HL-60/S4 treated with retinoic acid at 250 ng/mL for 4 days and 3 days (cell line): ENCODE measurements around the gene GPC2.

ENCODE experiments used
- in situ Hi-C: fragments of 300-500 bp; cut with MboI; formaldehyde crosslinking; loops from 2 replicates; pipeline ENCODE4 v1.7.0; 2022; ENCODE audit warnings: low sequenced_read_pairs

Gene GPC2

GRCh38 chr7:100171087-100171681 lies 6.0 kb downstream of the GPC2 start:
- in situ Hi-C loops = no loop called here

- in situ Hi-C loops = no loop called here
Observed at GRCh38 chr7:100170101-100170897, 6.9 kb downstream of the GPC2 start.

GRCh38 chr7:100169147-100169850 lies 7.9 kb downstream of the GPC2 start:
- in situ Hi-C loops = no loop called here

GRCh38 chr7:100167912-100168323 lies 9.3 kb downstream of the GPC2 start:
- in situ Hi-C loops = no loop called here

DNA sequence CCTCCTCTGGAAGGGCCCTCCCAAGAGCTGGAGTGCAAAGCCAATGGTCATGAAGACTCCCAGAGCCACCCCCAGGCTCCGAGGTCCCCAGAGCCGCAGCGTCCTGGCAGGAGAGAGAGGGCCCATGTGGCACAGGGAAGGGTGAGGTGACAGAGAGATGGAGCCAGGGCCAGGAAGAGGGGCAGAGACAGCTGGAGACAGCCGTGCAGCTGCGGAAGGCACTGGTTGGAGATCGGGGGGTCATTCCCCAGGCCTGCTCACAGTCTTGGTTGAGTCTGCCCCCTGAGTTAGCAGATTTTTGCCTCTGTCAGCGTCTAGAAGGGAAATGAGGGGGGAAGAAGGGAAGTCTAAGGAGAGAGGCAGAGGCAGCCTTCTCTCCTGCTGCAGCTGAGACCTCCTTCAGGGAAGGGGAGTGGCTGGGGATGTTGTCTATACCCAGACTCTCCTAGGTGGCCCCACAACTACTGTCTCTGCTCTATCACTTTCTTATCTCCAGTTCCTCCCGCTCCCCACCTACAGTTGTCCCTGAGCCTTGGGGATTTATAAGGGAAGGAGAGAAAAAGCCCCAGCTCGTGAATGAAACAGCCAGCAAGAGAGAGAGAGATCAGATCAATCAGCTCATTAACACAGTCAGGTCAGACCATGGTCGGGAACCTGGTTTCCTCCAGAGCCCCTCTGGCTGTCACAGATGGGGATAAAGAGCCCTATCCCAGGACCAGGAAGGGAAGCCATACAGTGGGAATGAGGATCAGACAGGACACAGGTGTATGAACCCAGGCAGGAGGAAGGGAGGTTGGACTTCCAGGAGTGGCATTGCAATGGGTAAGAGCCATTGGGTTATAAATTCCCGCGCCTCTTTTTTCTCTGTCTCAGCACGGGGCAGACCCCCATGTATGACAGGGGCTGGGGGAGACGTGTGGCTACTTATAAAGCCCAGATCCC lies 9.9 kb downstream of the GPC2 start:
- in situ Hi-C loops = no loop called here

GRCh38 chr7:100166317-100166940 lies 10.8 kb downstream of the GPC2 start:
- in situ Hi-C loops = no loop called here

GRCh38 chr7:100163871-100164270 lies 13.3 kb downstream of the GPC2 start:
- in situ Hi-C loops = no loop called here

DNA sequence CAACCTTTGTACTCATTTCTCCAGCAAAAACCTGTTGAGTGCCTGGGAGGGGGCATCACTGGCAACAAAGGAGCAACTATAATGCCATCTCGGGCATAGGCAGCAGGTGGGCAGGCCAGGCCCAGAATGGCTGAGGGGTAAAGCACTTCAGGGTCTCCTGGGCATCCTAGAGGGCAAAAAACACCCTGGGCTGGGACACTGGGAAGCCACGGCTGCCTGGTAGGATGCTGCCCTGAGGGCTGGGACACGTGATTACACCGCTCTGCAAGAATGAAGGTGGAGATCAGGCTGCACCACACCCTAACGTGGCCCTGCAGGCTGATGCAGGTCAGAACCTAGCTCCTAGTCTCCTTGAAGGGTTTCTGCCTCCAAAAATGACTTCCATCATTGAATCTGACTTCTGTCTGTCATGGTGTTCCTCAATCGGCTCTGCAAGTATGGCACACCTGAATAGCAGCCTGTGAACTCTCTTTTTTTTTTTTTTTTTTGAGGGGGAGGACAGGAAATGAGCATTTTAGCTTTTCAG lies 14.1 kb downstream of the GPC2 start:
- in situ Hi-C loops = no loop called here

- in situ Hi-C loops = no loop called here
Observed at GRCh38 chr7:100160067-100160466, 17.1 kb downstream of the GPC2 start.

GRCh38 chr7:100159099-100159623 lies 18.0 kb downstream of the GPC2 start:
- in situ Hi-C loops = no loop called here

GRCh38 chr7:100158229-100159098 lies 18.7 kb downstream of the GPC2 start, which contains the start of gene TRAPPC14:
Gene TRAPPC14 (minus strand): TSS chr7:100158723. CDS start chr7:100158499, 224 bp downstream.
- in situ Hi-C loops = no loop called here

- in situ Hi-C loops = no loop called here
Observed at GRCh38 chr7:100157334-100158228, 19.6 kb downstream of the GPC2 start.

- in situ Hi-C loops = no loop called here
Observed at GRCh38 chr7:100157069-100157333, 20.2 kb downstream of the GPC2 start.

DNA sequence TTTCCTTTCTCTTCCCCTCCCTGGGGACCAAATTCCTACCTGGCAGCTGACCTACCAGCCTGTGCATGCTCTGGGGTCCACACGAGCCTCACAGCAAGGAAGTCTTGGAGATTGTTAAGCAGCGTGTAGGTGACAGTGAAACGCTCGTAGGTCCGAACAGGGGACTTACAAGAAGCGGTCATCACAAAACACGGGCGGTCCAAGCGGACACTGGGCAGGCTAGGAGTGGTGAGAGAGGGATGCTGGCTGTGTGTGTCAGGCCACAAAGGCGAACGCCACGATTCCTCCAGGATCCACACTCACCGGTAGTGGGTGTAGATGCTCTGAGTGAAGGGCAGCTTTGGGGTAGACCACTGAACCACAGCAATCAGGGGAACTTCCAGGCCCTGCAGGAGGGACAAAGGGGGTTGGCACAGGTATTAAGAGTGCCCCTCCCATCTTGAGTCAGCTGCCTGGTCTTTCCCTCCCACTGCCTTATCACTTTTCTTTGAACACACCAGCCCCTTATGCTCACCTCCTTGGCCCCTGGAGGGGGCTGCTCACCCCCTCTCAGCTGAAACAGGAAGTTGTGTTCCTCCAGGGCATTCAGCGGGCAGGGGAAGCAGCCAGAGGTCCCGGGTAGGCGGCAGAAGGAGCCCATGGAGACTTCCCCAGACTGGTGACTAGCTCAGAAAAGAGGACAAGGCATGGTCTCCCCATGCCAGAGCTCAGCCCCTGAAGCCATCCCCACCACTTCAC lies 20.7 kb downstream of the GPC2 start:
- in situ Hi-C loops = no loop called here

DNA sequence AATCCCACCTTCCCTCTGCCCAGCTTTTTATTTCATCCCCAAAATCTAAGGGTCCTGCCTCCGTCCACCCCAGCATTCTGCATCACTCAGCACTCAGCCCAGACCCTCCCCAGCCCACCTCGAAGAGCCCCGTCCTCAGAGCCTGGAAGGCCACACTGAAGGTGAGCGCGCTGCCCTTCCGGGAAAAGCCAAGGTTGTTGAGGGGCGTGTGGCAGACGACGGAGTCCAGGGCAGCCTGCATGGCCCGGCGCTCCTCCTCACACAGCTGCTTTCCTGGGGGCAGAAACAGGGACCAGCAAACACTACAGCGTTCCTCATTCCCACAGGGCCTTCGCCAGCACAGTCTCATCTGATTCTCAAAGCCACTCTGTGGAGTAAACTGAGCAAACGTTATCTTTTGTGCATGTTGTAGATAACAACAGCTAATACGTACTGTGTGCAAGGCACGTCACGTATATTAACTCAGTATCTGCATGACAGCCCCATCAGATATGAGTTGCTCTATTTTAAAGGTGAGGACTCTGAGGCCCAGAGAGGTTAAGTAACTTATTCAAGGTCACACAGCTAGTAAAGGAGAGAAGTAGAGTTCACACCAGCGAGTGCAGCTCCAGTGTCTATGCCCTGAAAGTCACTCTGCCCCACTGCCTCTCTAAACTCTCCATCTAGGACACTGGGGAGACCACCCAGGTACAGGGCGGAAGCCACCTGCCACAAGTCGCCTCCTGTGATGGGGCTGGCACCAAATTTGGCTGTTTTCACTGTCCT lies 21.4 kb downstream of the GPC2 start:
- in situ Hi-C loops = no loop called here

- in situ Hi-C loops = no loop called here
Observed at GRCh38 chr7:100154651-100155491, 22.3 kb downstream of the GPC2 start.
